HL-60 (cell line): ENCODE results near the gene DET1.

Experiments used
- DNase-seq, 2 experiments: peaks; one replicate each; pipeline ENCODE4 v3.0.0-alpha.2; 2010 to 2020; ENCODE audit warnings: low read depth in 1 of 2, low spot score in 1 of 2
- H3K27ac ChIP-seq: fragments of 250-450 bp; sonication (Bioruptor Pico); replicated peaks from 2 replicates; pipeline ENCODE4 v1.5.1; 2020; ENCODE audit warnings: mild to moderate bottlenecking, moderate library complexity
- H3K27me3 ChIP-seq: fragments of 250-450 bp; sonication (Bioruptor Pico); 2 replicates; pipeline ENCODE4 v1.5.1; 2021; ENCODE audit warnings: mild to moderate bottlenecking, moderate library complexity; ENCODE audit not compliant: insufficient read depth, poor library complexity, severe bottlenecking
- H3K4me3 ChIP-seq: replicated peaks from 2 replicates; pipeline ENCODE4 v1.5.1; 2011; ENCODE audit warnings: mild to moderate bottlenecking, control low read depth, low read length; ENCODE audit not compliant: insufficient read depth
- CTCF ChIP-seq: IDR thresholded peaks from one replicate; pipeline ENCODE4 v1.5.1; 2011; ENCODE audit warnings: low read length, control low read depth, inconsistent platforms; ENCODE audit not compliant: insufficient read depth
- GABPA ChIP-seq: IDR thresholded peaks from 2 replicates; pipeline ENCODE4 v1.6.1; 2012; ENCODE audit warnings: low read depth
- POLR2AphosphoS5 ChIP-seq: IDR thresholded peaks from 2 replicates; pipeline ENCODE4 v1.6.1; 2012; ENCODE audit warnings: low read depth
- REST ChIP-seq: IDR thresholded peaks from 2 replicates; pipeline ENCODE4 v1.6.1; 2012; ENCODE audit warnings: low read depth; ENCODE audit not compliant: insufficient replicate concordance
- SPI1 ChIP-seq: IDR thresholded peaks from 2 replicates; pipeline ENCODE4 v1.6.1; 2012; ENCODE audit warnings: low read depth, mild to moderate bottlenecking, borderline replicate concordance

DET1 gene

GRCh38 chr15:88463870-88464532 lies 82.5 kb downstream of the DET1 start:
- Histone ChIP-seq H3K4me3 (no peak overlapping the region), H3K27ac (no peak overlapping the region), H3K27me3 (no peaks in the 10 kb centered on the region)
- TF ChIP-seq REST = no peak
- no peak for TF ChIP-seq POLR2AphosphoS5
- no peak for TF ChIP-seq SPI1
- no peak for TF ChIP-seq GABPA
- TF ChIP-seq CTCF = no peak
- DNase-seq = no peak
